Measurements from ENCODE around the gene GAS6.

GAS6 gene

GRCh38 chr13:113848431-113849260 is 15.2 kb downstream of the GAS6 start:
- H3K9me3 Mint-ChIP-seq = no peaks in the 10 kb centered on the region
- H3K4me3 Mint-ChIP-seq = no peak overlapping the region
- DNase-seq (ENCODE audit: low spot score in 2 of 2) (no peak), ATAC-seq (ENCODE audit: low read depth) (no peak)
- no peaks in the 10 kb centered on the region for H3K4me1 Mint-ChIP-seq
- H3K27ac Mint-ChIP-seq = no peak overlapping the region
- no peaks in the 10 kb centered on the region for H3K27me3 Mint-ChIP-seq
- no peaks in the 10 kb centered on the region for H3K36me3 Mint-ChIP-seq

- Mint-ChIP-seq H3K4me1 (no peaks in the 10 kb centered on the region), H3K9me3 (no peaks in the 10 kb centered on the region), H3K27ac (no peak overlapping the region), H3K36me3 (no peaks in the 10 kb centered on the region), H3K4me3 (no peak overlapping the region), H3K27me3 (no peaks in the 10 kb centered on the region)
- DNase-seq (ENCODE audit: low spot score in 2 of 2) = no peak
- no peak for ATAC-seq (ENCODE audit: low read depth)
Measured at GRCh38 chr13:113848020-113848419, 15.9 kb downstream of the GAS6 start.

GRCh38 chr13:113846636-113847318 is 17.1 kb downstream of the GAS6 start:
- Mint-ChIP-seq H3K36me3 (no peaks in the 10 kb centered on the region), H3K27ac (no peak overlapping the region), H3K9me3 (no peaks in the 10 kb centered on the region), H3K4me1 (peaks cover 3% of the 10 kb centered on the region), H3K27me3 (no peaks in the 10 kb centered on the region), H3K4me3 (no peak overlapping the region)
- ATAC-seq (ENCODE audit: low read depth) (no peak), DNase-seq (ENCODE audit: low spot score in 2 of 2) (no peak)

- Mint-ChIP-seq H3K36me3 (no peaks in the 10 kb centered on the region), H3K4me1 (peaks cover 9% of the 10 kb centered on the region), H3K27ac (no peak overlapping the region), H3K4me3 (no peak overlapping the region), H3K9me3 (no peaks in the 10 kb centered on the region), H3K27me3 (no peaks in the 10 kb centered on the region)
- ATAC-seq (ENCODE audit: low read depth) (no peak), DNase-seq (ENCODE audit: low spot score in 2 of 2) (no peak)
Measured at GRCh38 chr13:113845723-113846635, 17.9 kb downstream of the GAS6 start.

GRCh38 chr13:113845055-113845454 is 18.8 kb downstream of the GAS6 start:
- Mint-ChIP-seq H3K27me3 (no peaks in the 10 kb centered on the region), H3K4me1 (peaks cover 9% of the 10 kb centered on the region), H3K27ac (no peak overlapping the region), H3K9me3 (no peaks in the 10 kb centered on the region), H3K4me3 (no peak overlapping the region), H3K36me3 (no peaks in the 10 kb centered on the region)
- DNase-seq (ENCODE audit: low spot score in 2 of 2) = no peak
- no peak for ATAC-seq (ENCODE audit: low read depth)

- no peak for ATAC-seq (ENCODE audit: low read depth)
- Mint-ChIP-seq H3K27me3 (no peaks in the 10 kb centered on the region), H3K9me3 (no peaks in the 10 kb centered on the region), H3K36me3 (no peaks in the 10 kb centered on the region), H3K27ac (no peak overlapping the region), H3K4me1 (peaks cover 9% of the 10 kb centered on the region), H3K4me3 (no peak overlapping the region)
- no peak for DNase-seq (ENCODE audit: low spot score in 2 of 2)
Measured at GRCh38 chr13:113843864-113844556, 19.9 kb downstream of the GAS6 start.

- ATAC-seq (ENCODE audit: low read depth) (no peak), DNase-seq (ENCODE audit: low spot score in 2 of 2) (no peak)
- no peak overlapping the region for H3K4me3 Mint-ChIP-seq
- H3K4me1 Mint-ChIP-seq = peaks cover 9% of the 10 kb centered on the region
- H3K27ac Mint-ChIP-seq = no peak overlapping the region
- H3K27me3 Mint-ChIP-seq = no peaks in the 10 kb centered on the region
- no peaks in the 10 kb centered on the region for H3K9me3 Mint-ChIP-seq
- no peaks in the 10 kb centered on the region for H3K36me3 Mint-ChIP-seq
Measured at GRCh38 chr13:113843063-113843654, 20.7 kb downstream of the GAS6 start.

- H3K4me1 Mint-ChIP-seq = peaks cover 10% of the 10 kb centered on the region
- DNase-seq (ENCODE audit: low spot score in 2 of 2) (no peak), ATAC-seq (ENCODE audit: low read depth) (no peak)
- H3K27ac Mint-ChIP-seq = no peak overlapping the region
- H3K27me3 Mint-ChIP-seq = no peaks in the 10 kb centered on the region
- no peak overlapping the region for H3K4me3 Mint-ChIP-seq
- no peaks in the 10 kb centered on the region for H3K36me3 Mint-ChIP-seq
- no peaks in the 10 kb centered on the region for H3K9me3 Mint-ChIP-seq
Measured at GRCh38 chr13:113842336-113843062, 21.4 kb downstream of the GAS6 start.

GRCh38 chr13:113841353-113841650 is 22.6 kb downstream of the GAS6 start:
- H3K9me3 Mint-ChIP-seq = no peaks in the 10 kb centered on the region
- H3K4me1 Mint-ChIP-seq = peaks cover 15% of the 10 kb centered on the region
- no peak overlapping the region for H3K4me3 Mint-ChIP-seq
- H3K36me3 Mint-ChIP-seq = no peaks in the 10 kb centered on the region
- ATAC-seq (ENCODE audit: low read depth) (no peak), DNase-seq (ENCODE audit: low spot score in 2 of 2) (no peak)
- no peaks in the 10 kb centered on the region for H3K27me3 Mint-ChIP-seq
- no peak overlapping the region for H3K27ac Mint-ChIP-seq

- H3K9me3 Mint-ChIP-seq = no peaks in the 10 kb centered on the region
- H3K4me3 Mint-ChIP-seq = no peak overlapping the region
- no peak overlapping the region for H3K27ac Mint-ChIP-seq
- ATAC-seq (ENCODE audit: low read depth) = no peak
- DNase-seq (ENCODE audit: low spot score in 2 of 2) = no peak
- H3K36me3 Mint-ChIP-seq = no peaks in the 10 kb centered on the region
- peaks cover 1% of the 10 kb centered on the region for H3K27me3 Mint-ChIP-seq
- H3K4me1 Mint-ChIP-seq = peaks cover 15% of the 10 kb centered on the region
Measured at GRCh38 chr13:113840541-113841352, 23.1 kb downstream of the GAS6 start.

- no peaks in the 10 kb centered on the region for H3K9me3 Mint-ChIP-seq
- peaks cover 1% of the 10 kb centered on the region for H3K27me3 Mint-ChIP-seq
- no peak overlapping the region for H3K27ac Mint-ChIP-seq
- H3K4me3 Mint-ChIP-seq = no peak overlapping the region
- H3K36me3 Mint-ChIP-seq = no peaks in the 10 kb centered on the region
- ATAC-seq (ENCODE audit: low read depth) (no peak), DNase-seq (ENCODE audit: low spot score in 2 of 2) (no peak)
- H3K4me1 Mint-ChIP-seq = peaks cover 18% of the 10 kb centered on the region
Measured at GRCh38 chr13:113839536-113840204, 24.2 kb downstream of the GAS6 start.

GRCh38 chr13:113838711-113839201 is 25.1 kb downstream of the GAS6 start:
- H3K4me3 Mint-ChIP-seq = no peak overlapping the region
- H3K27ac Mint-ChIP-seq = no peak overlapping the region
- ATAC-seq (ENCODE audit: low read depth) (no peak), DNase-seq (ENCODE audit: low spot score in 2 of 2) (no peak)
- no peaks in the 10 kb centered on the region for H3K9me3 Mint-ChIP-seq
- H3K4me1 Mint-ChIP-seq = peaks cover 18% of the 10 kb centered on the region
- H3K36me3 Mint-ChIP-seq = no peaks in the 10 kb centered on the region
- H3K27me3 Mint-ChIP-seq = peaks cover 1% of the 10 kb centered on the region
